NCI-H2227 (cell line): Measurements from ENCODE around the gene SKI.
"Not testable (repeated sequence)": the region's sequence is repeated elsewhere in the genome, so short reads cannot be mapped to it uniquely, and the experiment has no call there.

Source experiments
- DNase-seq: peaks from one replicate; lab custom pipeline; 2025; ENCODE audit not compliant: unreplicated experiment; lab: John Stamatoyannopoulos, UW

SKI gene

GRCh38 chr1:2318314-2319278 lies 90.5 kb downstream of the SKI start:
- no peak for DNase-seq

- no peak for DNase-seq
These were observed 91.2 kb downstream of the SKI start for GRCh38 chr1:2319291-2319690.

- DNase-seq, result no peak
These were observed 91.9 kb downstream of the SKI start for GRCh38 chr1:2320006-2320405.

- no peak for DNase-seq
These were observed 92.9 kb downstream of the SKI start for GRCh38 chr1:2320760-2321667.

GRCh38 chr1:2322065-2322571 lies 94.0 kb downstream of the SKI start:
- no peak for DNase-seq

GRCh38 chr1:2322581-2323211 lies 94.6 kb downstream of the SKI start:
- DNase-seq, result no peak

- no peak for DNase-seq
These were observed 95.4 kb downstream of the SKI start for GRCh38 chr1:2323451-2323974.

- no peak for DNase-seq
These were observed 96.6 kb downstream of the SKI start for GRCh38 chr1:2324553-2325366.

- DNase-seq, result no peak
These were observed 98.4 kb downstream of the SKI start for GRCh38 chr1:2326524-2326923.

GRCh38 chr1:2327162-2327561 lies 99.0 kb downstream of the SKI start:
- not testable (repeated sequence) for DNase-seq

GRCh38 chr1:2327841-2328240 lies 99.7 kb downstream of the SKI start:
- no peak for DNase-seq

- no peak for DNase-seq
These were observed 100.7 kb downstream of the SKI start for GRCh38 chr1:2328676-2329455.

- DNase-seq, result no peak
These were observed 101.9 kb downstream of the SKI start for GRCh38 chr1:2330035-2330434.

- no peak for DNase-seq
These were observed 102.5 kb downstream of the SKI start for GRCh38 chr1:2330519-2331199.

- DNase-seq, result no peak
These were observed 103.1 kb downstream of the SKI start for GRCh38 chr1:2331200-2331544.

GRCh38 chr1:2331580-2331979 lies 103.5 kb downstream of the SKI start:
- not testable (repeated sequence) for DNase-seq

GRCh38 chr1:2334366-2334765 lies 106.2 kb downstream of the SKI start:
- DNase-seq, result no peak

GRCh38 chr1:2334883-2335534 lies 106.9 kb downstream of the SKI start:
- no peak for DNase-seq
